Trophoblast cell (in vitro differentiated cells and primary cell): ENCODE measurements around the gene TAC4.

Source experiments
- DNase-seq, 2 donors: peaks; one replicate each; pipeline ENCODE4 v3.0.0-alpha.2; 2016
- H2AFZ ChIP-seq: 2 replicates; pipeline ENCODE4 v1.6.1; 2013; ENCODE audit warnings: low read length, moderate library complexity, mild to moderate bottlenecking; ENCODE audit not compliant: insufficient read depth, poor library complexity
- H2AK5ac ChIP-seq: 2 replicates; pipeline ENCODE4 v1.6.1; 2013; ENCODE audit warnings: mild to moderate bottlenecking, low read length
- H2BK120ac ChIP-seq: 2 replicates; pipeline ENCODE4 v1.6.1; 2013; ENCODE audit warnings: low read length, mild to moderate bottlenecking, moderate library complexity; ENCODE audit not compliant: insufficient read depth, poor library complexity
- H2BK12ac ChIP-seq: 2 replicates; pipeline ENCODE4 v1.6.1; 2013; ENCODE audit warnings: mild to moderate bottlenecking, low read length, moderate library complexity
- H2BK5ac ChIP-seq: 2 replicates; pipeline ENCODE4 v1.6.1; 2013; ENCODE audit warnings: low read length, low read depth, moderate library complexity, mild to moderate bottlenecking; ENCODE audit not compliant: poor library complexity
- H3K14ac ChIP-seq: 2 replicates; pipeline ENCODE4 v1.6.1; 2013; ENCODE audit warnings: mild to moderate bottlenecking, low read length
- H3K18ac ChIP-seq: 2 replicates; pipeline ENCODE4 v1.6.1; 2013; ENCODE audit warnings: mild to moderate bottlenecking, low read length
- H3K23ac ChIP-seq: 2 replicates; pipeline ENCODE4 v1.6.1; 2013; ENCODE audit warnings: low read length
- H3K27ac ChIP-seq: 2 replicates; pipeline ENCODE4 v1.5.1; 2013; ENCODE audit warnings: low read depth, mild to moderate bottlenecking, inconsistent platforms, low read length, moderate library complexity
- H3K27me3 ChIP-seq: 2 replicates; pipeline ENCODE4 v1.6.1; 2013; ENCODE audit warnings: inconsistent platforms, mild to moderate bottlenecking, low read length, moderate library complexity; ENCODE audit not compliant: insufficient read depth
- H3K36me3 ChIP-seq, 2 experiments: 1 replicate in 1 of 2; 2 replicates in 1 of 2; pipeline ENCODE4 v1.6.1; 2013; ENCODE audit warnings: low read length in 2 of 2, mild to moderate bottlenecking in 2 of 2, moderate library complexity in 1 of 2; ENCODE audit not compliant: insufficient read depth in 2 of 2, control insufficient read depth in 1 of 2
- H3K4ac ChIP-seq: 2 replicates; pipeline ENCODE4 v1.6.1; 2013; ENCODE audit warnings: low read depth, mild to moderate bottlenecking, low read length, moderate library complexity
- H3K4me1 ChIP-seq, 2 experiments: 1 replicate in 1 of 2; 2 replicates in 1 of 2; pipeline ENCODE4 v1.6.1; 2013; ENCODE audit warnings: low read length in 2 of 2, mild to moderate bottlenecking in 2 of 2, moderate library complexity in 1 of 2; ENCODE audit not compliant: insufficient read depth in 2 of 2, control insufficient read depth in 1 of 2
- H3K4me2 ChIP-seq: 2 replicates; pipeline ENCODE4 v1.6.1; 2013; ENCODE audit warnings: inconsistent platforms, mild to moderate bottlenecking, low read length, moderate library complexity
- H3K4me3 ChIP-seq: 2 replicates; pipeline ENCODE4 v1.5.1; 2013; ENCODE audit warnings: mild to moderate bottlenecking, low read depth, low read length, inconsistent platforms
- H3K79me1 ChIP-seq: one replicate; pipeline ENCODE4 v1.6.1; 2013; ENCODE audit warnings: low read length
- H3K79me2 ChIP-seq: 2 replicates; pipeline ENCODE4 v1.6.1; 2013; ENCODE audit warnings: low read length, mild to moderate bottlenecking; ENCODE audit not compliant: control insufficient read depth, insufficient read depth, poor library complexity
- H3K9ac ChIP-seq: 2 replicates; pipeline ENCODE4 v1.6.1; 2013; ENCODE audit warnings: mild to moderate bottlenecking, low read length
- H3K9me3 ChIP-seq: 2 replicates; pipeline ENCODE4 v1.6.1; 2013; ENCODE audit warnings: low read depth, mild to moderate bottlenecking, control low read depth, inconsistent platforms, low read length; ENCODE audit not compliant: insufficient read depth
- H4K12ac ChIP-seq: 2 replicates; pipeline ENCODE4 v1.6.1; 2013; ENCODE audit warnings: low read depth, mild to moderate bottlenecking, low read length, moderate library complexity
- H4K8ac ChIP-seq: 2 replicates; pipeline ENCODE4 v1.6.1; 2013; ENCODE audit warnings: low read depth, mild to moderate bottlenecking, low read length, moderate library complexity
- H4K91ac ChIP-seq: one replicate; pipeline ENCODE4 v1.6.1; 2013; ENCODE audit warnings: low read depth, mild to moderate bottlenecking, low read length, moderate library complexity
- WGBS: extraction: QIAGEN DNeasy Blood & Tissue Kit; methylation state at CpG from one replicate; pipeline ENCODE4 v1.1.7; 2013; ENCODE audit warnings: missing lambda C conversion rate; ENCODE audit not compliant: insufficient read length, insufficient coverage; ENCODE audit errors: extremely low coverage; 5-methylcytosine and 5-hydroxymethylcytosine counted together

TAC4 gene

GRCh38 chr17:49886036-49886435 lies 38.2 kb upstream of the TAC4 start:
- H3K14ac ChIP-seq = peak overlapping the region; percentile 74
- H3K18ac ChIP-seq = peak overlapping the region; percentile 12
- peak overlapping the region; percentile 95 for H4K91ac ChIP-seq
- no CpG with 5 or more reads among the region's 5 CpGs for WGBS
- H3K4me2 ChIP-seq = no peak overlapping the region
- peaks cover 14% of the 10 kb centered on the region for H3K79me2 ChIP-seq
- no peak overlapping the region for H3K4me3 ChIP-seq
- H3K27me3 ChIP-seq = no peaks in the 10 kb centered on the region
- H3K79me1 ChIP-seq = peaks cover 71% of the 10 kb centered on the region
- no peak overlapping the region for H4K12ac ChIP-seq
- peak overlapping the region; percentile 57 for H4K8ac ChIP-seq
- H3K23ac ChIP-seq = no peak overlapping the region
- H3K4ac ChIP-seq = peak overlapping the region; percentile 11
- no peaks in the 10 kb centered on the region for H3K36me3 ChIP-seq
- H2BK120ac ChIP-seq = peak overlapping the region; percentile 93
- H2BK5ac ChIP-seq = peak overlapping the region; percentile 92
- H2BK12ac ChIP-seq = peak overlapping the region; percentile 94
- peaks cover 63 to 69% of the 10 kb centered on the region in 2 experiments for H3K4me1 ChIP-seq
- peak; percentile 68 to 78 for DNase-seq
- H3K9ac ChIP-seq = no peak overlapping the region
- H3K27ac ChIP-seq = peak overlapping the region; percentile 91
- H2AK5ac ChIP-seq = peak overlapping the region; percentile 96
- H2AFZ ChIP-seq = no peak overlapping the region
- H3K9me3 ChIP-seq = no peaks in the 10 kb centered on the region

DNA sequence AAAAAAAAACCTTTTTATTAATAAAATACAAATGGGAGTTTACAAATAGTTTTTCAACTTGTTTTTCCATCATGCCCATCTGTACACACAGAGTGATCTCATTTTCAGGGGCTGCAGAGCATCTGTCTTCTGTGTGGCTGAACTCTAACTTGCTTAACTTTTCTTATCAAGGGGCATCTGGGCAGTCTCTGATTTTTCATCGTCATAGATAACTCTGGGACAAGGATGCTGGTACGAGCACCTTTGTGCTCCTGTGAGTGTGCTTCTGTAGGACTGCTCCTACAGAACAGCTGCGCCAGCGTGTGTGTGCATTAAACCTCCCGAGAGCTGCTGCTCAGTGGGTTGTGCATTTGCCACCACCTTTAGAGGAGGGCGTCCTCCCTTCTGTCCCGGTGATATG lies 34.6 kb upstream of the TAC4 start:
- Histone ChIP-seq H3K79me1 (peaks cover 62% of the 10 kb centered on the region), H3K27me3 (no peaks in the 10 kb centered on the region), H3K4ac (no peak overlapping the region), H3K14ac (peak overlapping the region; percentile 84), H3K27ac (peak overlapping the region; percentile 63), H3K4me2 (no peak overlapping the region), H4K8ac (peak overlapping the region; percentile 12), H3K18ac (peak overlapping the region; percentile 18), H3K4me1 (peaks cover 55 to 60% of the 10 kb centered on the region in 2 experiments), H3K23ac (no peak overlapping the region), H4K12ac (no peak overlapping the region), H2AK5ac (peak overlapping the region; percentile 5), H4K91ac (peak overlapping the region; percentile 86), H3K79me2 (peaks cover 6% of the 10 kb centered on the region), H2BK120ac (peak overlapping the region; percentile 23), H2BK5ac (peak overlapping the region; percentile 45), H3K4me3 (no peak overlapping the region), H3K36me3 (no peaks in the 10 kb centered on the region), H3K9me3 (no peaks in the 10 kb centered on the region), H3K9ac (no peak overlapping the region), H2AFZ (peak overlapping the region; percentile 15), H2BK12ac (peak overlapping the region; percentile 81)
- no CpG with 5 or more reads among the region's 7 CpGs for WGBS
- peak; percentile 89 to 93 for DNase-seq

DNA sequence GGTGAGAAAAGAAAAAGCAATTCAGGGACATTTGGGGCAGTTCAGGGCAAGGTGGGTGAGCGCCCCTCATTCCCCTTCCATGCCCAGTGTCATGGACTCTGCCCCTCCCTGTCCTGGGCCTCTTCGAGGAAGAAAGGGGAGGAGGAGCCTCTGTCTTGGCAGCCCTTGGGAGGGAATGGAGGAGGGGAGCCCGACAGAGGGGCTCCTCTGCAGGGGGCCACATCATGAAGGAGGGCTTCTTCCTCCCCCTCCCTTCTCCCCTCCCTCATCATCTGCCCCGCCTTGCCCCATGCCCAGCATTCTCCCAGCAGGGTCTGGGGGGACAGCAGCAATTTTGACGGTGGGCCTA lies 33.2 kb upstream of the TAC4 start:
- peak overlapping the region; percentile 82 for H3K18ac ChIP-seq
- no peak overlapping the region for H3K9ac ChIP-seq
- no peak overlapping the region for H3K4me3 ChIP-seq
- peak overlapping the region; percentile 23 for H3K14ac ChIP-seq
- H3K4ac ChIP-seq = peak overlapping the region; percentile 77
- H3K36me3 ChIP-seq = no peaks in the 10 kb centered on the region
- peak overlapping the region; percentile 97 for H2AK5ac ChIP-seq
- no peak overlapping the region for H3K23ac ChIP-seq
- peak overlapping the region; percentile 70 for H4K8ac ChIP-seq
- peak overlapping the region; percentile 99 for H2BK12ac ChIP-seq
- peaks cover 53% of the 10 kb centered on the region for H3K79me1 ChIP-seq
- peaks cover 5% of the 10 kb centered on the region for H3K79me2 ChIP-seq
- H3K27ac ChIP-seq = peak overlapping the region; percentile 19
- no peaks in the 10 kb centered on the region for H3K9me3 ChIP-seq
- no CpG with 5 or more reads among the region's 5 CpGs for WGBS
- peak overlapping the region; percentile 89 for H2BK5ac ChIP-seq
- H3K4me2 ChIP-seq = peak overlapping the region; percentile 46
- no peak overlapping the region for H4K12ac ChIP-seq
- no peak for DNase-seq
- H3K27me3 ChIP-seq = no peaks in the 10 kb centered on the region
- H4K91ac ChIP-seq = peak overlapping the region; percentile 97
- peaks cover 49 to 52% of the 10 kb centered on the region in 2 experiments for H3K4me1 ChIP-seq
- peak overlapping the region; percentile 94 for H2BK120ac ChIP-seq
- H2AFZ ChIP-seq = peak overlapping the region; percentile 57

DNA sequence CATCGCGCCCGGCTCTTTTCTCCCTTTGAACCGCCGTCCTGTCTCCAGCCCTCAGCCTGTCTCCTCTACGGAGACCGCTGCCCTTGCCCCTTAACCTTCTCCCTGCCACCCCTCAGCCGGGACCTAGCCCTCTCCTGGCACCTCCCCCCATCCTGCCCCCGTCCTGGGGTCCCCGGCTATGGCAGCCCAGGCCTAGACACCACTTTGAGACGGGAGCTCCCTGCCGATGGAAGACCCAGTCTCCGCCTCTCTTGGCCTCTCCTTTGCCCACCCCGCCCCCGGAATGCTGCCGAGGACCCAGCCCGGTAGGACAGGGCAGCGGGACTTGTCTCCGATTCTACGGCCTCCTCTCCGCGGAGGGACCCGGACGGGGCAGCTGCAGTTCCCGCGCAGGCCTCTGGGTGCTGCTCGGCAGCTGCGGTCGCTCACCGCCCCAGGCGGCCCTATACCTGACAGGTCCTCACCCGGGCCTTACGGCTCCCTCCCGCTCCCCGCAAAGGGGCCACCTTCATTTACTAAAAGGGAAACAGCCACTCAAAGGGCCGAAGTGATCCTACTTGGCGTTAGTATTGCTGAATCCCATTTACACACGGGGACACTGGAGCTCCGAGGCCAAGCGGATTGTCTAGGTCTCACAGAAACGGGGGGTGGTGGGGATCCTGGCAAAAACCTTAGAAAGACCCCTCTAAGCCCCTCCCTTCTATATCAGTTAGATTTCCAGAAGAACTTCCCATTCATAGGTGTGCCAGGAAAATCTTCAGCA lies 32.6 kb upstream of the TAC4 start:
- peak overlapping the region; percentile 97 for H2AK5ac ChIP-seq
- peak overlapping the region; percentile 82 for H3K18ac ChIP-seq
- H4K12ac ChIP-seq = peak overlapping the region; percentile 55
- peak overlapping the region; percentile 89 for H2BK5ac ChIP-seq
- peaks cover 47% of the 10 kb centered on the region for H3K79me1 ChIP-seq
- H3K23ac ChIP-seq = no peak overlapping the region
- H4K91ac ChIP-seq = peak overlapping the region; percentile 97
- peak overlapping the region; percentile 99 for H2BK12ac ChIP-seq
- H3K4ac ChIP-seq = peak overlapping the region; percentile 77
- peak; percentile 94 to 95 for DNase-seq
- no peaks in the 10 kb centered on the region for H3K36me3 ChIP-seq
- H3K9ac ChIP-seq = no peak overlapping the region
- peak overlapping the region; percentile 70 for H4K8ac ChIP-seq
- H3K79me2 ChIP-seq = peaks cover 4% of the 10 kb centered on the region
- H2AFZ ChIP-seq = peak overlapping the region; percentile 77
- H3K9me3 ChIP-seq = no peaks in the 10 kb centered on the region
- H3K14ac ChIP-seq = peak overlapping the region; percentile 78
- WGBS = no CpG with 5 or more reads among the region's 41 CpGs
- no peak overlapping the region for H3K4me3 ChIP-seq
- H3K4me1 ChIP-seq = peaks cover 47 to 50% of the 10 kb centered on the region in 2 experiments
- H3K27ac ChIP-seq = peak overlapping the region; percentile 42
- H2BK120ac ChIP-seq = peak overlapping the region; percentile 94
- no peaks in the 10 kb centered on the region for H3K27me3 ChIP-seq
- H3K4me2 ChIP-seq = peak overlapping the region; percentile 49
